ENCODE measurements around the gene EMP1. TPM values are rescaled to one million over a fixed set of nuclear protein-coding genes. Genes with fewer than 3 reads are reported as not detected.

Gene EMP1, protein sequence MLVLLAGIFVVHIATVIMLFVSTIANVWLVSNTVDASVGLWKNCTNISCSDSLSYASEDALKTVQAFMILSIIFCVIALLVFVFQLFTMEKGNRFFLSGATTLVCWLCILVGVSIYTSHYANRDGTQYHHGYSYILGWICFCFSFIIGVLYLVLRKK
- total RNA-seq = 10 to 100 TPM in 1 of 2 donors, 1 to 10 TPM in 1; 6.2 to 14.0 TPM
- 11.4 to 21.5 reads per million in 2 donors for total RNA-seq

GRCh38 chr12:13196130-13196921 lies at the start of gene EMP1:
Gene EMP1, plus strand, starts transcription at chr12:13196726. Its CDS starts 14,785 bp downstream, at chr12:13211511.
- H3K27ac Mint-ChIP-seq = peak within 1 kb of the TSS; percentile 91

GRCh38 chr12:13147688-13148484 lies 48.6 kb upstream of the EMP1 start:
- no peaks in the 10 kb centered on the region for H3K9me3 ChIP-seq (ENCODE audit: control insufficient read depth, low read length, poor library complexity, severe bottlenecking)
- H3K27ac Mint-ChIP-seq = no peak overlapping the region
- ATAC-seq (no peak), DNase-seq (no peak)
- no peak overlapping the region for H3K4me3 Mint-ChIP-seq
- H3K27me3 Mint-ChIP-seq = peaks cover 6% of the 10 kb centered on the region
- H3K36me3 Mint-ChIP-seq (ENCODE audit: low read depth) = no peaks in the 10 kb centered on the region
- H3K4me1 Mint-ChIP-seq = peaks cover 14% of the 10 kb centered on the region

More at GRCh38 chr12:13196130-13196921, at the start of gene EMP1:
- peak in 2 of 3 donors; percentile 25 to 54 for DNase-seq
- no peaks in the 10 kb centered on the region for H3K9me3 ChIP-seq (ENCODE audit: control insufficient read depth, low read length, poor library complexity, severe bottlenecking)
- ATAC-seq = peak; percentile 94
- Mint-ChIP-seq H3K4me3 (peak within 1 kb of the TSS; percentile 88), H3K27me3 (no peaks in the 10 kb centered on the region), H3K4me1 (peaks cover 28% of the 10 kb centered on the region), H3K36me3 (ENCODE audit: low read depth) (no peaks in the 10 kb centered on the region)

DNA sequence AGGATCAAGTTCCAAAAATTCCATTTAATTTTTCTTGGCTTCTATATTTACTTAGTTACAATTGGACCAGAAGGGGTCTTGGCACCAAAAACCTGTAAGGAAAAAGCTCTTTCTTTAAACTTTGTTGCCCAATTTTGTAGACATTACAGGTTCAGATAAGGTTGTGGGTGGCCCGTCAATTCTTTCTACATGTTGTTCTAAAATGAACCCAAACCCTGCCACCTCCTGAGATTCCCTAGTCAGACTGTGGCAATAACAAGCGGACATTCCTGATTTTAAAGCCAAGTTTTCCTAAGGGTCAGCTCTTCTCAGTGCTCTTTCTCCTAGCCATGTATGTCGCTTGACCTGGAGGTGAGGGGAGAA lies 48.1 kb upstream of the EMP1 start:
- Mint-ChIP-seq H3K4me3 (no peak overlapping the region), H3K36me3 (ENCODE audit: low read depth) (no peaks in the 10 kb centered on the region), H3K4me1 (peaks cover 14% of the 10 kb centered on the region), H3K27ac (no peak overlapping the region), H3K27me3 (peaks cover 6% of the 10 kb centered on the region)
- DNase-seq = no peak
- H3K9me3 ChIP-seq (ENCODE audit: control insufficient read depth, low read length, poor library complexity, severe bottlenecking) = no peaks in the 10 kb centered on the region
- ATAC-seq = no peak

DNA sequence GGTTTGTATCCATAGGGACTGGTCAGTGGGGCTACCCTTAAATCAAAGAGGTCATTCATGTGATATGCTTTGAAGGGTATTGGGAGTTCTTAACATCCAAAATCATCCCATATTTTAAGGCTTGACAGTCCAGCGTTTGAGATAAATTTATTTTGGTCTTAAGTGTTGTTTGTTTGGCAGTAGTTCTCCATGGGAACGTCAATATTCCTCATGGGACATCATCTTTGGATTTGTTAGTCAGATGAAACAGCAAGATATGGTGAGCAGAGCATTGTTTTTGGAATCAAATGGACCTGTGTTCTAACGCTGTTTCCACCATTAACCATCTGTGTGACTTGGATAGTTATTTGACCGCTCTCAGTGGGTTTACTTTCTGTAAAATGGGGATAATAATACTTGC lies 47.1 kb upstream of the EMP1 start:
- DNase-seq (no peak), ATAC-seq (no peak)
- H3K9me3 ChIP-seq (ENCODE audit: control insufficient read depth, low read length, poor library complexity, severe bottlenecking) = no peaks in the 10 kb centered on the region
- Mint-ChIP-seq H3K4me3 (no peak overlapping the region), H3K4me1 (peaks cover 8% of the 10 kb centered on the region), H3K36me3 (ENCODE audit: low read depth) (no peaks in the 10 kb centered on the region), H3K27me3 (peaks cover 6% of the 10 kb centered on the region), H3K27ac (no peak overlapping the region)

- ATAC-seq (no peak), DNase-seq (no peak)
- Mint-ChIP-seq H3K27me3 (peaks cover 6% of the 10 kb centered on the region), H3K4me3 (no peak overlapping the region), H3K27ac (no peak overlapping the region), H3K4me1 (peaks cover 3% of the 10 kb centered on the region), H3K36me3 (ENCODE audit: low read depth) (no peaks in the 10 kb centered on the region)
- H3K9me3 ChIP-seq (ENCODE audit: control insufficient read depth, low read length, poor library complexity, severe bottlenecking) = no peaks in the 10 kb centered on the region
Observed at GRCh38 chr12:13152281-13152680, 44.2 kb upstream of the EMP1 start.

DNA sequence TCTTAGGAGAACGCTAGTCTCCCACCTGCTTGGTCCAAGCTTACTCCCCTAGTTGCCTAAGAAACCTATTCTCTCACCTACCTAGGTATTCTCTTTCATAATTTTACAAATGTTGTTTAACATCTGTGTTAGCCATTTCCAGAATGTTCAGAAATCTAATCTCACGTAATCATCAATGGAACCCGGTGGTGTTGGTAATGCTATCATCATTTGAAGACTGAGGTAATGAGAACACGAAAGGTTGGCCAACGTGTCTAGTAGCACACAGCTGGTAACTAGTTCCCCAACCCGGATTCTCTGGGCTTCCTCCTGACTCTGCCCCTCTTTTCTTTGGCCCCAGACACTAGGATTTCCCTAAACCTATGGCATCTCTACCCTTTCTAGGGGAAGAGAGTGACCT lies 43.8 kb upstream of the EMP1 start:
- Mint-ChIP-seq H3K4me3 (no peak overlapping the region), H3K27ac (no peak overlapping the region), H3K36me3 (ENCODE audit: low read depth) (no peaks in the 10 kb centered on the region), H3K27me3 (peaks cover 7% of the 10 kb centered on the region), H3K4me1 (peaks cover 3% of the 10 kb centered on the region)
- ATAC-seq (no peak), DNase-seq (no peak)
- H3K9me3 ChIP-seq (ENCODE audit: control insufficient read depth, low read length, poor library complexity, severe bottlenecking) = no peaks in the 10 kb centered on the region

- no peaks in the 10 kb centered on the region for H3K9me3 ChIP-seq (ENCODE audit: control insufficient read depth, low read length, poor library complexity, severe bottlenecking)
- H3K4me1 Mint-ChIP-seq = peaks cover 3% of the 10 kb centered on the region
- no peak for DNase-seq
- H3K36me3 Mint-ChIP-seq (ENCODE audit: low read depth) = no peaks in the 10 kb centered on the region
- no peak overlapping the region for H3K4me3 Mint-ChIP-seq
- peaks cover 6% of the 10 kb centered on the region for H3K27me3 Mint-ChIP-seq
- no peak for ATAC-seq
- no peak overlapping the region for H3K27ac Mint-ChIP-seq
Observed at GRCh38 chr12:13153180-13153579, 43.3 kb upstream of the EMP1 start.

DNA sequence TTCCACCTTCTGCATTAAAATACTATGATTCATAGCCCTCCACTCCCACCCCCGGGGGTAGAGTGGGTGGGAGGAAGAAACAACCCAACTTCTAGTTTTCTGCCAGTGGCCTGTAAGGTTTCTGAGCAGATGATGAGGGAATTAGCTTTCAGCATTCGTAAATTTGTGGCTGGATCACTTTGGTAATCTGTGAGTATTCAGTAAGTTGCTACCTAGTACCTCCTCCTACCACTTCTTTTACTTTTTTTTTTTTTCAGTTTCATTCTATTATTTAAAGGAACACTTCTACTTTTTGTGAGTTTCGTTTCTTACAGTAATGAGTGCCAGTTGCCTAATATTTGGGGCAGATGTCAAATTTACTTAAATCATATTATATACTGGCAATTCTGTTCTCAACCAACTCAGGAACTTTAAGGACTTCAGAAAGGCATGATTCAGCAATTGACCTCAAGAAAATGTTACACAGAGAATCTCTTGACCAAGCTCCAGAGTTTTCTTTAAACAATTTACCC lies 42.4 kb upstream of the EMP1 start:
- DNase-seq (no peak), ATAC-seq (no peak)
- H3K27me3 Mint-ChIP-seq = peaks cover 5% of the 10 kb centered on the region
- H3K36me3 Mint-ChIP-seq (ENCODE audit: low read depth) = no peaks in the 10 kb centered on the region
- no peaks in the 10 kb centered on the region for H3K9me3 ChIP-seq (ENCODE audit: control insufficient read depth, low read length, poor library complexity, severe bottlenecking)
- H3K27ac Mint-ChIP-seq = peak overlapping the region; percentile 54
- H3K4me3 Mint-ChIP-seq = no peak overlapping the region
- H3K4me1 Mint-ChIP-seq = peaks cover 3% of the 10 kb centered on the region

DNA sequence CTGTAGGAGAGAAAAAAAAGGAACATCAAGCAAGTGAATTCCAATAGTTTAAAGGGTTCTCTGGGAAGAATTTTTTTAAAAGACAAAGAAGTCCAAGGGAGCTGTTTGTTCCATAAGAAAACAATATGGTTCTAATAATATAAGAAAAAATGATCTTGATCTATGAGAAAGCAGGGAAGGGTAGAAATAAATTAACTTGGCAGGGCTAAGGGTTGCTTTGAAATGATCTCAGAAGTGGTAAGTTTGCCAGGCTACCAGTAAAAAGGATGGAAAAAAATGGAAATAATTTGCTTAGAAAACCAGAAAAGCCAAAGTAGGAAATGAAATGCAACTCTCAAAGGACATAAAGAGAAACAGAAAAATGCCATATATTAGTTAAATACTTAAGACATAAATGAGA lies 41.7 kb upstream of the EMP1 start:
- H3K9me3 ChIP-seq (ENCODE audit: control insufficient read depth, low read length, poor library complexity, severe bottlenecking) = no peaks in the 10 kb centered on the region
- Mint-ChIP-seq H3K4me3 (no peak overlapping the region), H3K36me3 (ENCODE audit: low read depth) (no peaks in the 10 kb centered on the region), H3K4me1 (peaks cover 3% of the 10 kb centered on the region), H3K27ac (peak overlapping the region; percentile 54), H3K27me3 (peaks cover 5% of the 10 kb centered on the region)
- ATAC-seq = no peak
- DNase-seq = no peak

- no peaks in the 10 kb centered on the region for H3K9me3 ChIP-seq (ENCODE audit: control insufficient read depth, low read length, poor library complexity, severe bottlenecking)
- no peak overlapping the region for H3K4me3 Mint-ChIP-seq
- peaks cover 5% of the 10 kb centered on the region for H3K27me3 Mint-ChIP-seq
- H3K36me3 Mint-ChIP-seq (ENCODE audit: low read depth) = no peaks in the 10 kb centered on the region
- DNase-seq (no peak), ATAC-seq (no peak)
- peaks cover 3% of the 10 kb centered on the region for H3K4me1 Mint-ChIP-seq
- peak overlapping the region; percentile 59 for H3K27ac Mint-ChIP-seq
Observed at GRCh38 chr12:13156277-13156676, 40.2 kb upstream of the EMP1 start.

GRCh38 chr12:13161172-13161571 lies 35.4 kb upstream of the EMP1 start:
- ATAC-seq = no peak
- no peak overlapping the region for H3K27ac Mint-ChIP-seq
- no peak overlapping the region for H3K4me3 Mint-ChIP-seq
- H3K9me3 ChIP-seq (ENCODE audit: control insufficient read depth, low read length, poor library complexity, severe bottlenecking) = no peaks in the 10 kb centered on the region
- no peak for DNase-seq
- peaks cover 5% of the 10 kb centered on the region for H3K27me3 Mint-ChIP-seq
- H3K4me1 Mint-ChIP-seq = peaks cover 17% of the 10 kb centered on the region
- no peaks in the 10 kb centered on the region for H3K36me3 Mint-ChIP-seq (ENCODE audit: low read depth)

DNA sequence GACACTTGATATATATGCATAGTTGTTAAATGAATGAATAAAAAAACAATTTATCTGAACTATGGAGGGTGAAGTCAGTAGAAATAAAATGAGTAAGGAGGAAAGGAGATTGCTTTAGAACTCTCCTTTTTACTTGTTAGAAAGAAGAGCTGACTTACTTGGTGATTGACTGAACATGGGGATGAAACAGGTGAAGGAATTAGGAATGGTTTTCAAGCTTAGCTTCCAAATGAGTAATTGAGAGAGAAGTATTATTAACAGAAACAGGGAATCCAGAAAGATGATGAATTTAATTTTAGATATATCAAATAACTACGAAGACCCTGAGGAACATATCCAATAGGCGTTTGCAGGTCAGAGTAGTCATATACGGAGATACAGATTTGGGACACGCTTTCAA lies 33.6 kb upstream of the EMP1 start:
- H3K27me3 Mint-ChIP-seq = peaks cover 1% of the 10 kb centered on the region
- DNase-seq = no peak

More for the DNA sequence above, 33.6 kb upstream of the EMP1 start:
- H3K36me3 Mint-ChIP-seq (ENCODE audit: low read depth) = no peaks in the 10 kb centered on the region
- no peak overlapping the region for H3K4me3 Mint-ChIP-seq
- no peak overlapping the region for H3K27ac Mint-ChIP-seq
- peaks cover 14% of the 10 kb centered on the region for H3K4me1 Mint-ChIP-seq
- no peaks in the 10 kb centered on the region for H3K9me3 ChIP-seq (ENCODE audit: control insufficient read depth, low read length, poor library complexity, severe bottlenecking)
- ATAC-seq = no peak
